HG03064 (cell line): ENCODE measurements around the gene FBXW7.

Experiments
- ATAC-seq: cut with Tn5 transposase; IDR thresholded peaks from one replicate; pipeline ENCODE4 v1.9.1; 2021; ENCODE audit warnings: low read depth; ENCODE audit not compliant: unreplicated experiment

FBXW7 gene

GRCh38 chr4:152479428-152480026 lies 56.4 kb downstream of the FBXW7 start:
- ATAC-seq: no peak

GRCh38 chr4:152478461-152479237 lies 57.2 kb downstream of the FBXW7 start:
- ATAC-seq: no peak

- ATAC-seq: no peak
These were observed 59.1 kb downstream of the FBXW7 start for GRCh38 chr4:152476796-152477195.

GRCh38 chr4:152471251-152471792 lies 64.6 kb downstream of the FBXW7 start:
- ATAC-seq: no peak

GRCh38 chr4:152468408-152468807 lies 67.5 kb downstream of the FBXW7 start:
- ATAC-seq: no peak

GRCh38 chr4:152467101-152467500 lies 68.8 kb downstream of the FBXW7 start:
- ATAC-seq: no peak

- no peak for ATAC-seq
These were observed 71.7 kb downstream of the FBXW7 start for GRCh38 chr4:152464030-152464823.

GRCh38 chr4:152463562-152463961 lies 72.3 kb downstream of the FBXW7 start:
- ATAC-seq: no peak

GRCh38 chr4:152462695-152463094 lies 73.2 kb downstream of the FBXW7 start:
- no peak for ATAC-seq

- ATAC-seq: peak; percentile 65
These were observed 73.8 kb downstream of the FBXW7 start for GRCh38 chr4:152462047-152462446.

GRCh38 chr4:152460488-152460887 lies 75.4 kb downstream of the FBXW7 start:
- ATAC-seq: no peak

- no peak for ATAC-seq
These were observed 76.6 kb downstream of the FBXW7 start for GRCh38 chr4:152459326-152459725.

GRCh38 chr4:152458801-152459302 lies 77.0 kb downstream of the FBXW7 start:
- ATAC-seq: no peak

GRCh38 chr4:152456609-152457008 lies 79.3 kb downstream of the FBXW7 start:
- ATAC-seq: no peak

GRCh38 chr4:152455311-152455710 lies 80.6 kb downstream of the FBXW7 start:
- ATAC-seq: no peak

- ATAC-seq: no peak
These were observed 81.4 kb downstream of the FBXW7 start for GRCh38 chr4:152454398-152455011.

GRCh38 chr4:152451496-152451895 lies 84.4 kb downstream of the FBXW7 start:
- ATAC-seq: no peak

GRCh38 chr4:152448854-152449253 lies 87.0 kb downstream of the FBXW7 start:
- no peak for ATAC-seq

- no peak for ATAC-seq
These were observed 87.7 kb downstream of the FBXW7 start for GRCh38 chr4:152448038-152448707.

- ATAC-seq: no peak
These were observed 92.0 kb downstream of the FBXW7 start for GRCh38 chr4:152443859-152444258.
